GM19324 (cell line): ENCODE results near the gene DHX35.

Experiments used
- ATAC-seq: cut with Tn5 transposase; IDR thresholded peaks from one replicate; pipeline ENCODE4 v1.9.1; 2021; ENCODE audit warnings: mild to moderate bottlenecking, moderate library complexity; ENCODE audit not compliant: unreplicated experiment, low FRiP score

The DHX35 gene

GRCh38 chr20:39049684-39050554, 87.8 kb downstream of the DHX35 start:
- ATAC-seq: peak; percentile 71

- no peak for ATAC-seq
Measured at GRCh38 chr20:39050555-39050902, 88.4 kb downstream of the DHX35 start.

- ATAC-seq: no peak
Measured at GRCh38 chr20:39052676-39053075, 90.5 kb downstream of the DHX35 start.

- no peak for ATAC-seq
Measured at GRCh38 chr20:39057143-39057542, 95.0 kb downstream of the DHX35 start.

- ATAC-seq: no peak
Measured at GRCh38 chr20:39057911-39058310, 95.8 kb downstream of the DHX35 start.

- ATAC-seq: no peak
Measured at GRCh38 chr20:39059036-39059435, 96.9 kb downstream of the DHX35 start.

GRCh38 chr20:39066471-39067242, 104.5 kb downstream of the DHX35 start:
- ATAC-seq: no peak

- ATAC-seq: no peak
Measured at GRCh38 chr20:39067526-39068216, 105.5 kb downstream of the DHX35 start.

GRCh38 chr20:39069976-39070375, 107.8 kb downstream of the DHX35 start:
- ATAC-seq: no peak

- no peak for ATAC-seq
Measured at GRCh38 chr20:39070484-39071231, 108.5 kb downstream of the DHX35 start.

GRCh38 chr20:39072132-39072531, 110.0 kb downstream of the DHX35 start:
- no peak for ATAC-seq

GRCh38 chr20:39072653-39073052, 110.5 kb downstream of the DHX35 start:
- no peak for ATAC-seq

- ATAC-seq: no peak
Measured at GRCh38 chr20:39075731-39076130, 113.6 kb downstream of the DHX35 start.

GRCh38 chr20:39076958-39077357, 114.8 kb downstream of the DHX35 start:
- ATAC-seq: no peak

GRCh38 chr20:39080326-39080725, 118.2 kb downstream of the DHX35 start:
- ATAC-seq: no peak

GRCh38 chr20:39081255-39081654, 119.1 kb downstream of the DHX35 start:
- no peak for ATAC-seq

GRCh38 chr20:39082622-39083398, 120.7 kb downstream of the DHX35 start:
- ATAC-seq: no peak

GRCh38 chr20:39083761-39084160, 121.6 kb downstream of the DHX35 start:
- no peak for ATAC-seq

GRCh38 chr20:39089029-39089428, 126.9 kb downstream of the DHX35 start:
- no peak for ATAC-seq
